Articular chondrocyte of knee joint (primary cell): ENCODE results near the gene MMP20. TPM values are rescaled to one million over a fixed set of nuclear protein-coding genes. Genes with fewer than 3 reads are reported as not detected.

ENCODE experiments used
- total RNA-seq: library from RNA; depleted of rRNA; stranded (reverse); fragments of >200 nt; gene quantifications from 2 replicates; pipeline ENCODE4 v1.2.3, GENCODE V29; 2012

The MMP20 gene, protein sequence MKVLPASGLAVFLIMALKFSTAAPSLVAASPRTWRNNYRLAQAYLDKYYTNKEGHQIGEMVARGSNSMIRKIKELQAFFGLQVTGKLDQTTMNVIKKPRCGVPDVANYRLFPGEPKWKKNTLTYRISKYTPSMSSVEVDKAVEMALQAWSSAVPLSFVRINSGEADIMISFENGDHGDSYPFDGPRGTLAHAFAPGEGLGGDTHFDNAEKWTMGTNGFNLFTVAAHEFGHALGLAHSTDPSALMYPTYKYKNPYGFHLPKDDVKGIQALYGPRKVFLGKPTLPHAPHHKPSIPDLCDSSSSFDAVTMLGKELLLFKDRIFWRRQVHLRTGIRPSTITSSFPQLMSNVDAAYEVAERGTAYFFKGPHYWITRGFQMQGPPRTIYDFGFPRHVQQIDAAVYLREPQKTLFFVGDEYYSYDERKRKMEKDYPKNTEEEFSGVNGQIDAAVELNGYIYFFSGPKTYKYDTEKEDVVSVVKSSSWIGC
- not detected in 2 replicates for total RNA-seq

DNA sequence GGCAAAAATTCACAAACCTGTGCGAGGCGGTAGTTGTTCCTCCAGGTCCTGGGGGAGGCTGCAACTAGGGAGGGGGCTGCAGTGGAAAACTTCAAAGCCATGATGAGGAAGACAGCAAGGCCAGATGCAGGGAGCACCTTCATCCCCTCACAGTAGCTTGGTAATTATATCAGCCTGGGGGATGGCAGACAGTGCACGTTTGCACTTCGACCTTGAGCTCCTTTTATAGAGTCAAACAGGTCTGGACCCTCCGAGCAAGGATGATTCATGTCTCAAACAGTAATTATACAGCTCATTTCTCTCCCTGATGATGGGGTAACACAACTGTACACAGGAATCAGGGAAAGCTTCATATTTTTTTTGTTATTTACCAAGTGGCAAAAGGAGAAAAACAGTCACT, at the start of gene MMP20:
MMP20 (minus strand) TSS at position 156 of the 400 bp plus-strand sequence; CDS start at position 143, 13 bp downstream.

DNA sequence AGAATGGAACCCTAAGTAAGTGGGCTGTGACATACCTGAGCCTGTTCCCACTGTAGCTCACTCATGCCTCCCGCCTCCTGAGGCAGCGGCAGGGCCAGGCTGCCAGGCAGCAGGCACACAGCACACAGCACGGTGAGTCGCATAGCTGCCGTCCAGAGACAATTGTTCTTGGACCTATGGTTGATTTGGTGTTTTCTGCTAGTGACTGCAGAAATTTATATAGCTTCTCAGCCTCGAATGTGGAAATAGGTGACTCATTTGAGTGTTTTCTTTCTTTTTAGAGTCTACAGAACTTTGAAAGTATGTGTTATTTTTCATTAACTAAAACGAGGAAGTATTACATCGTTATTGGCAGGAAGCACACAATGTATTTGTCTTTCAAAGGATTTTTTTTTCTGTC, 94.6 kb downstream of the MMP20 start, which contains the start of gene MMP7:
MMP7 (minus strand) TSS at position 190 of the 400 bp plus-strand sequence; CDS start at position 143, 47 bp downstream.

Other genes starting within 250 kb of the MMP20 start
- gene TMEM123, start 172.6 kb downstream of the MMP20 start, total RNA-seq: 143 and 165 TPM in 2 replicates
- not detected in 2 replicates for gene MMP7, start 94.6 kb downstream of the MMP20 start, total RNA-seq
- gene MMP27, start 80.4 kb upstream of the MMP20 start, total RNA-seq: not detected in 2 replicates
- 0.22 TPM in 1 of 2 replicates, not detected in the other for gene MMP8, start 99.6 kb upstream of the MMP20 start, total RNA-seq
- gene MMP10, start 155.3 kb upstream of the MMP20 start, total RNA-seq: 0.54 and 0.65 TPM in 2 replicates
- gene MMP1, start 172.8 kb upstream of the MMP20 start, total RNA-seq: 13.7 and 21.8 TPM in 2 replicates
- 33.3 and 99.6 TPM in 2 replicates for gene MMP3, start 218.3 kb upstream of the MMP20 start, total RNA-seq
- gene MMP12, start 249.7 kb upstream of the MMP20 start, total RNA-seq: 0.11 and 0.26 TPM in 2 replicates